ENCODE data around the gene SLC11A2. TPM values are rescaled to one million over a fixed set of nuclear protein-coding genes. Genes with fewer than 3 reads are reported as not detected.

Gene SLC11A2
- total and polyA plus RNA-seq, 9 of the 15 experiments (the other 6 are each of a cell fraction or from before 2014, with no cell fraction given): 21.1 to 54.0 (median 32.9) TPM

DNA sequence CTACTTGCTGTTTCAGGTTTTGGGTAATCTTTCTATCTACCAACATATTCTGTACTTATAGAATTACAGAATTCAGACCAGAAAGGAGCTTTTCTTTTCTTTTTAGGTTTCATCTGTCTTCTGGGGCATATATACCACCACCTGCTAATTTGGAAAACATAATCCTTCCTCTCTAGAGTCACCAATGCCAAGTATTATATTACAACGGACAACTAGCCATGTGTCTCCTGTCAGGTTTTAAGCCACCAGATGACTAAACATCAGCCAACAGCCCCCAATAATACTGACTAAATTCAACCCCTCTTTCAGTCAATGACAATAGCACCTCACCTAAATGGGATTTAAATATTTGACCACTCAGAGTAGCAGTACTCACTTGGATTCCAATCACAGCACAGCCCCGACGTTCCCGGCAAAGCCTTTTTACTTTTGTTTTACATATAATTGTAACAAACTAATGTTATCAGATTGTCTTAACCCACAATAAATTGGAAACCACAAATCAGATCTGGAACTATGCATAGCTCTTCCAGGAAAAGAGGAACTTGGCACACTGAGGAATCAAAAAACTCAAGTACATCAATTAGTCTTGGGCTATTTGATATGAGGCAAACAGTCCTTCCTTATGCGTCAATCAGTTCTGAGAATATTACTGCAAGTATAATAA, 13.5 kb downstream of the SLC11A2 start:
- Histone ChIP-seq H3K9ac (ENCODE audit: insufficient read depth in 1 of 2, low read depth in 2 of 2, low read length in 2 of 2) (no peak overlapping the region), H3K79me2 (ENCODE audit: control insufficient read depth, insufficient read depth, low read length) (peaks cover 79% of the 10 kb centered on the region), H3K4me3 (no peak overlapping the region), H3K4me2 (ENCODE audit: insufficient read depth, low read length) (no peak overlapping the region), H3K9me3 (replicated peaks; ENCODE audit: control insufficient read depth, insufficient read depth, low read depth, low read length) (no peaks in the 10 kb centered on the region), H3K4me1 (replicated peaks in 1 of 2; ENCODE audit: control insufficient read depth in 2 of 2, insufficient read depth in 2 of 2, low read length in 2 of 2) (peaks cover 10 to 20% of the 10 kb centered on the region in 2 experiments; a peak in 4 of 5 replicates), H2AFZ (ENCODE audit: low read depth, low read length) (no peak overlapping the region), H3K9me1 (ENCODE audit: control insufficient read depth, insufficient read depth, low read length) (no peaks in the 10 kb centered on the region), H3K27ac (ENCODE audit: extremely low read depth, low read depth, low read length) (no peak overlapping the region), H4K20me1 (replicated peaks; ENCODE audit: control insufficient read depth, insufficient read depth, low read length) (no peaks in the 10 kb centered on the region), H3K27me3 (ENCODE audit: control insufficient read depth in 2 of 2, insufficient read depth in 2 of 2, low read length in 2 of 2) (no peaks in the 10 kb centered on the region), H3K36me3 (ENCODE audit: control insufficient read depth, insufficient read depth, low read length) (peaks cover 16% of the 10 kb centered on the region)
- BruUV-seq (replicated peaks): TSS peak; percentile 17
- FAIRE-seq (no peak), DNase-seq (ENCODE audit: extremely low read depth in 1 of 4, low spot score in 3 of 4) (no peak), ATAC-seq (no peak)
- ChIA-PET CTCF (ENCODE audit: low intra/inter-chr PET ratio) (no interaction called here), POLR2A (interaction anchor here (1.0 to 2.2 kb wide), 2 partner anchors 9 to 10 kb away, joined by 3 to 11 read pairs; no protein-coding TSS in a partner anchor)
- TF ChIP-seq ESRRA (IDR thresholded peaks at IDR 0.05; ENCODE audit: borderline replicate concordance, low read depth) (peak; percentile 61; the same call in 1 of the 2 replicates), LCOR (CRISPR knock-in tag; IDR thresholded peaks at IDR 0.05) (no peak), SPI1 (IDR thresholded peaks at IDR 0.05; ENCODE audit: borderline replicate concordance, low read depth, low read length) (0 out of 2 replicates have a peak, but pooled peaks have one; percentile 19), KLF10 (CRISPR knock-in tag; IDR thresholded peaks at IDR 0.05) (no peak), TEAD4 (IDR thresholded peaks at IDR 0.05; ENCODE audit: low read length) (peak; percentile 45; the same call in 1 of the 2 replicates), TEAD4 (CRISPR knock-in tag; IDR thresholded peaks at IDR 0.05; ENCODE audit: borderline replicate concordance) (no peak), ZNF77 (CRISPR knock-in tag; IDR thresholded peaks at IDR 0.05) (no peak), ZNF764 (CRISPR knock-in tag; IDR thresholded peaks at IDR 0.05; ENCODE audit: low read depth) (no peak), HMG20A (CRISPR knock-in tag; conservative IDR thresholded peaks at IDR 0.05) (0 out of 2 replicates have a peak, but pooled peaks have one; percentile 22), SOX6 (IDR thresholded peaks at IDR 0.05) (peak; percentile 51; the same call in 1 of the 2 replicates), RCOR1 (IDR thresholded peaks at IDR 0.05; ENCODE audit: borderline replicate concordance in 1 of 2, low read depth in 2 of 2, low read length in 2 of 2) (peak in 1 of 2 experiments; percentile 69; a peak in 1 of 4 replicates), KDM1A (IDR thresholded peaks at IDR 0.05) (peak; percentile 12 to 28; a peak in 1 of 4 replicates)
- TF ChIP-seq, protein P1, sequence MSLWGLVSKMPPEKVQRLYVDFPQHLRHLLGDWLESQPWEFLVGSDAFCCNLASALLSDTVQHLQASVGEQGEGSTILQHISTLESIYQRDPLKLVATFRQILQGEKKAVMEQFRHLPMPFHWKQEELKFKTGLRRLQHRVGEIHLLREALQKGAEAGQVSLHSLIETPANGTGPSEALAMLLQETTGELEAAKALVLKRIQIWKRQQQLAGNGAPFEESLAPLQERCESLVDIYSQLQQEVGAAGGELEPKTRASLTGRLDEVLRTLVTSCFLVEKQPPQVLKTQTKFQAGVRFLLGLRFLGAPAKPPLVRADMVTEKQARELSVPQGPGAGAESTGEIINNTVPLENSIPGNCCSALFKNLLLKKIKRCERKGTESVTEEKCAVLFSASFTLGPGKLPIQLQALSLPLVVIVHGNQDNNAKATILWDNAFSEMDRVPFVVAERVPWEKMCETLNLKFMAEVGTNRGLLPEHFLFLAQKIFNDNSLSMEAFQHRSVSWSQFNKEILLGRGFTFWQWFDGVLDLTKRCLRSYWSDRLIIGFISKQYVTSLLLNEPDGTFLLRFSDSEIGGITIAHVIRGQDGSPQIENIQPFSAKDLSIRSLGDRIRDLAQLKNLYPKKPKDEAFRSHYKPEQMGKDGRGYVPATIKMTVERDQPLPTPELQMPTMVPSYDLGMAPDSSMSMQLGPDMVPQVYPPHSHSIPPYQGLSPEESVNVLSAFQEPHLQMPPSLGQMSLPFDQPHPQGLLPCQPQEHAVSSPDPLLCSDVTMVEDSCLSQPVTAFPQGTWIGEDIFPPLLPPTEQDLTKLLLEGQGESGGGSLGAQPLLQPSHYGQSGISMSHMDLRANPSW (CRISPR knock-in tag; IDR thresholded peaks at IDR 0.05): no peak
- intact Hi-C loops (cut with micrococcal nuclease): no loop called here
- WGBS (ENCODE audit: insufficient coverage, low coverage, missing lambda C conversion rate): 38% methylated on average over 5 of the region's 5 CpGs
- in situ Hi-C loops (cut with MboI): no loop called here
